GM12891 (cell line): Measurements from ENCODE around the gene WDR91.

ENCODE experiments used
- POLR2A ChIP-seq: IDR thresholded peaks from 2 replicates; pipeline ENCODE4 v1.6.1; 2011; ENCODE audit warnings: low read depth, low read length, control low read depth
- TAF1 ChIP-seq: IDR thresholded peaks from 2 replicates; pipeline ENCODE4 v1.6.1; 2011; ENCODE audit warnings: low read depth, low read length, control low read depth

- no peak for TF ChIP-seq TAF1
- no peak for TF ChIP-seq POLR2A
Measured at GRCh38 chr7:135165862-135166261, 45.5 kb downstream of the WDR91 start.
